Esophagus squamous epithelium (tissue), 4 donors: Measurements from ENCODE around the gene CARS2.

Experiments
- CTCF ChIP-seq, 6 experiments: fragments of 450-650 bp in 4 of 6; fragments of 200-600 bp in 2 of 6; sonication (generic) in 2 of 6; IDR thresholded peaks; one replicate each; pipeline ENCODE4 v1.5.1; 2016 to 2019; ENCODE audit warnings: antibody characterized with exemption in 6 of 6, mild to moderate bottlenecking in 4 of 6, moderate library complexity in 4 of 6
- POLR2A ChIP-seq, 4 donors: fragments of 450-650 bp; IDR thresholded peaks; one replicate each; pipeline ENCODE4 v1.6.1; 2017; ENCODE audit warnings: antibody characterized with exemption in 4 of 4, mild to moderate bottlenecking in 4 of 4, moderate library complexity in 3 of 4

GRCh38 chr13:110714797-110715394 lies 9.0 kb upstream of the CARS2 start:
- TF ChIP-seq POLR2A (IDR thresholded peaks at IDR 0.05) (peak in 3 of 4 donors; percentile 98 to 99 (median 99)), CTCF (IDR thresholded peaks at IDR 0.05) (peak in 1 of 6 experiments; percentile 22)
